GM23248 (cell line): ENCODE measurements around the gene CELA3B. TPM values are rescaled to one million over a fixed set of nuclear protein-coding genes. Genes with fewer than 3 reads are reported as not detected.
A peak's percentile ranks its signal among the peaks of the same experiment; 100 is the strongest.
"Not testable (repeated sequence)": the region's sequence is repeated elsewhere in the genome, so short reads cannot be mapped to it uniquely, and the experiment has no call there.

ENCODE experiments used
- DNase-seq: peaks from one replicate; pipeline ENCODE4 v3.0.0-alpha.2; 2015
- H2AFZ ChIP-seq: fragments of 200-600 bp; sonication (generic); 2 replicates; pipeline ENCODE4 v1.6.1; 2016; ENCODE audit warnings: antibody characterized with exemption
- H3F3A ChIP-seq: fragments of 200-600 bp; sonication (generic); 2 replicates; pipeline ENCODE4 v1.6.1; 2016; ENCODE audit warnings: mild to moderate bottlenecking, antibody characterized with exemption, mixed run types; ENCODE audit not compliant: insufficient read depth
- H3K27ac ChIP-seq: fragments of 200-600 bp; sonication (generic); 2 replicates; pipeline ENCODE4 v1.5.1; 2016; ENCODE audit warnings: mild to moderate bottlenecking
- H3K27me3 ChIP-seq: fragments of 200-600 bp; sonication (generic); replicated peaks from 2 replicates; pipeline ENCODE4 v1.6.1; 2016; ENCODE audit warnings: mild to moderate bottlenecking; ENCODE audit not compliant: insufficient read depth
- H3K36me3 ChIP-seq: fragments of 200-600 bp; sonication (generic); 2 replicates; pipeline ENCODE4 v1.6.1; 2016; ENCODE audit warnings: low read depth, mild to moderate bottlenecking
- H3K4me1 ChIP-seq: fragments of 200-600 bp; sonication (generic); 2 replicates; pipeline ENCODE4 v1.6.1; 2016; ENCODE audit warnings: mild to moderate bottlenecking; ENCODE audit not compliant: insufficient read depth
- H3K4me2 ChIP-seq: fragments of 200-600 bp; sonication (generic); one replicate; pipeline ENCODE4 v1.6.1; 2016; ENCODE audit warnings: mild to moderate bottlenecking; ENCODE audit not compliant: unreplicated experiment
- H3K4me3 ChIP-seq: fragments of 200-600 bp; sonication (generic); 2 replicates; pipeline ENCODE4 v1.5.1; 2016; ENCODE audit warnings: mild to moderate bottlenecking
- H3K79me2 ChIP-seq: fragments of 200-600 bp; sonication (generic); 2 replicates; pipeline ENCODE4 v1.6.1; 2016; ENCODE audit warnings: mild to moderate bottlenecking; ENCODE audit not compliant: insufficient read depth
- H3K9ac ChIP-seq: fragments of 200-600 bp; sonication (generic); 2 replicates; pipeline ENCODE4 v1.6.1; 2016; ENCODE audit warnings: mild to moderate bottlenecking
- H3K9me2 ChIP-seq: fragments of 200-600 bp; sonication (generic); 2 replicates; pipeline ENCODE4 v1.6.1; 2016; ENCODE audit warnings: mixed run types, mild to moderate bottlenecking, moderate library complexity; ENCODE audit not compliant: insufficient read depth
- H3K9me3 ChIP-seq: fragments of 200-600 bp; sonication (generic); one replicate; pipeline ENCODE4 v1.6.1; 2017; ENCODE audit warnings: low read depth
- H4K20me1 ChIP-seq: fragments of 200-600 bp; sonication (generic); 2 replicates; pipeline ENCODE4 v1.6.0; 2016; ENCODE audit not compliant: insufficient read depth
- WGBS, 2 experiments: methylation state at CpG; one replicate each; pipeline ENCODE4 v1.1.6; 2015 to 2017; ENCODE audit warnings: low lambda C conversion rate in 2 of 2, low coverage in 1 of 2; ENCODE audit errors: missing lambda C conversion rate in 2 of 2; 5-methylcytosine and 5-hydroxymethylcytosine counted together
- in situ Hi-C: fragments of 300-500 bp; cut with MboI; formaldehyde crosslinking; loops from 2 replicates; pipeline ENCODE4 v1.15.0; 2020
- polyA plus RNA-seq: library from polyadenylated mRNA; unstranded; fragments of >200 nt; fragmentation: Nextera tagmentation; extraction: Ambion mirVana; gene quantifications from 2 replicates; pipeline ENCODE4 v1.2.1, GENCODE V29; 2016
- total RNA-seq: library from RNA; depleted of rRNA; stranded (reverse); fragments of >200 nt; shearing (Covaris generic); gene quantifications from 2 replicates; pipeline ENCODE4 v1.2.3, GENCODE V29; 2014

Gene CELA3B
- total and polyA plus RNA-seq, 2 experiments from 2014 or later = not detected

DNA sequence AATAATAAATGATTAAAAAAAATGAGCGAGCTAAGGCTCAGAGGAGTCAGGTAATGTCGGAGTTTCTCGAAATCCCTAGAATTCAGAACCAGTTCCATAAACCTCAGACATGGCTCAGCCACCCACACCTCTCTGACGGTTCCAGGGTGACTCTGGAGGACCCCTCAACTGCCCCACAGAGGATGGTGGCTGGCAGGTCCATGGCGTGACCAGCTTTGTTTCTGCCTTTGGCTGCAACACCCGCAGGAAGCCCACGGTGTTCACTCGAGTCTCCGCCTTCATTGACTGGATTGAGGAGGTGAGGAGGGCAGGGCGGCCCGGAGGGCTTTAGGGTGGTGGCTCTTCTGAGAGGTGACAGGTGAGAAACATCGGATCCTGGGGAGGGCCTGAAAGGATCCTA, 9.6 kb downstream of the CELA3B start:
- H2AFZ ChIP-seq, H3K27ac ChIP-seq, H3K4me1 ChIP-seq, H3F3A ChIP-seq, H3K9me3 ChIP-seq, in situ Hi-C loops, H3K9ac ChIP-seq, H4K20me1 ChIP-seq, H3K4me2 ChIP-seq, H3K9me2 ChIP-seq, H3K27me3 ChIP-seq, DNase-seq, H3K36me3 ChIP-seq, H3K4me3 ChIP-seq, H3K79me2 ChIP-seq: not testable (repeated sequence)
- 85 to 86% methylated on average over 9 to 11 of the region's 12 CpGs for WGBS, 2 experiments

GRCh38 chr1:21989672-21990393, 13.0 kb downstream of the CELA3B start:
- not testable (repeated sequence) for H3K36me3 ChIP-seq

GRCh38 chr1:21992186-21992585, 15.4 kb downstream of the CELA3B start:
- H2AFZ ChIP-seq, H3K79me2 ChIP-seq, H3K27me3 ChIP-seq, H3K4me1 ChIP-seq, H3K9me2 ChIP-seq, H3K9ac ChIP-seq, H3K4me2 ChIP-seq, H4K20me1 ChIP-seq, H3F3A ChIP-seq, H3K9me3 ChIP-seq, in situ Hi-C loops, DNase-seq, H3K36me3 ChIP-seq, H3K27ac ChIP-seq, H3K4me3 ChIP-seq: not testable (repeated sequence)
- WGBS, 2 experiments = 84 to 86% methylated on average over 3 of the region's 3 CpGs

More at GRCh38 chr1:21989672-21990393, 13.0 kb downstream of the CELA3B start:
- H3K79me2 ChIP-seq, H3F3A ChIP-seq, H3K4me3 ChIP-seq, H3K4me1 ChIP-seq, H3K27me3 ChIP-seq, in situ Hi-C loops, H3K9me2 ChIP-seq, H2AFZ ChIP-seq, H3K27ac ChIP-seq, H4K20me1 ChIP-seq, H3K4me2 ChIP-seq, H3K9ac ChIP-seq, H3K9me3 ChIP-seq: not testable (repeated sequence)
- 44 to 59% methylated on average over 3 of the region's 5 CpGs for WGBS, 2 experiments
- DNase-seq = peak; percentile 20

GRCh38 chr1:21994716-21995115, 17.9 kb downstream of the CELA3B start:
- DNase-seq, H3K9ac ChIP-seq, in situ Hi-C loops, H4K20me1 ChIP-seq, H2AFZ ChIP-seq, H3K4me2 ChIP-seq, H3K36me3 ChIP-seq, H3K27ac ChIP-seq, H3F3A ChIP-seq, H3K4me3 ChIP-seq, H3K27me3 ChIP-seq, H3K79me2 ChIP-seq, H3K9me3 ChIP-seq, H3K9me2 ChIP-seq, H3K4me1 ChIP-seq: not testable (repeated sequence)
- 81 to 87% methylated on average over 8 of the region's 8 CpGs for WGBS, 2 experiments

DNA sequence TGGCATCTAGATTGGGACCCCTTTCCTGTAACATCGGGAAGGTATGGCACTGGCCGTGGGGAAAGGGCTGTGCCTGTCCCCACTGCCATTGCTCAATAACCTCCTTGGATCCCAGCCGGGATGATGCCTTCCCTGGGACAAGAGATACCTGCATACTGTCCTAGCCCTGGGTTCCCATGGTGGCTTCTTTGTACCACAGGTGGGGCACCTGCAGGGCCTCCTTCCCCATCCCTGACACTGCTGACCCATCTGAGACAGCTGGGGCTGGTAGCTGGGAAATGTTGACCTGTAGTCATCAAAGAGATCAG, 19.8 kb downstream of the CELA3B start:
- H3K36me3 ChIP-seq, H3K9me3 ChIP-seq, H3K9me2 ChIP-seq, H3K27ac ChIP-seq, H2AFZ ChIP-seq, H3K27me3 ChIP-seq, H3K4me3 ChIP-seq, H3K4me1 ChIP-seq, H3K9ac ChIP-seq, H3K4me2 ChIP-seq, in situ Hi-C loops, H3F3A ChIP-seq, H4K20me1 ChIP-seq, H3K79me2 ChIP-seq, DNase-seq: not testable (repeated sequence)
- WGBS, 2 experiments = 45 to 54% methylated on average over 3 of the region's 3 CpGs

DNA sequence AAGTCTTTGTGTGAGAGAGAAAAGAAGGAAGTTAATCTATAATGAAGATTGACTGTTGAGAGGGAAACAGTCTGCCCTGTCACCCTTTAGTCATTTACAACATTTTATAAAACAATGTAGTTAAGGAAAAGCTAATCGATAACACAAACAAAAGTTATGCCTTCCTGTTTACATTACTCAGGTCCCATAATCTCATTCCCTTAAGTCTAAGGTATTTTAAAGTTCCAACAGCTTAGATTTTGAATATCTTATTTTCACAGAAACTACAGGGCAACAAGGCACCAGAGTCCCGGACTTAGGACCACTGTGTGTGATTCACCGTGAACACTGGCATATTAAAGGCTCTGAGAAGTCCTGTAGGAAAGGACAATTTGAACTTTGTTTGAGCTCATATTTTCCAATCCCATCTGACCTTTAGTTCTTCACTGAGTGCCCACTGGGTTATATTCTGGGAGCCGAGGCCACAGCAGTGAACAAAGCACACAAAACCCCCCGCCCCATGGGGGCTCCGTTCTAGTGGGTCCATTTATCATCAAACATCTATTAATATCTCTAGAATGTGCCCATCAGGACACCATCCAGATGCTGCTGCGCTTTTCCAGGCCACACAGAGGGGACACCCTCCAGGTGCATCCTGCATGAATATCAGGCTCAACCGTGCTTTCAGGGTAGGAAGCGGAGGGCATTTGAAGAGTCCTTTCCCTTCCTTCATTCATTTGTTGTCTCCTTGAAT, 21.2 kb downstream of the CELA3B start:
- H3K4me2 ChIP-seq, DNase-seq, H2AFZ ChIP-seq, H3F3A ChIP-seq, H3K36me3 ChIP-seq, H3K27ac ChIP-seq, H3K27me3 ChIP-seq, H4K20me1 ChIP-seq, H3K79me2 ChIP-seq, H3K9ac ChIP-seq, H3K4me3 ChIP-seq, H3K9me3 ChIP-seq, H3K4me1 ChIP-seq, H3K9me2 ChIP-seq, in situ Hi-C loops: not testable (repeated sequence)
- WGBS, 2 experiments = 78% methylated on average over 9 of the region's 9 CpGs

- H3K36me3 ChIP-seq, H3K4me3 ChIP-seq, H3K4me2 ChIP-seq, H3K9me2 ChIP-seq, H3K79me2 ChIP-seq, H4K20me1 ChIP-seq, H2AFZ ChIP-seq, H3K4me1 ChIP-seq, H3K27me3 ChIP-seq, H3K9me3 ChIP-seq, in situ Hi-C loops, DNase-seq, H3K9ac ChIP-seq, H3F3A ChIP-seq, H3K27ac ChIP-seq: not testable (repeated sequence)
- 84% methylated on average over 13 to 14 of the region's 15 CpGs for WGBS, 2 experiments
Measured at GRCh38 chr1:21998624-21999294, 21.9 kb downstream of the CELA3B start.
